Measurements from ENCODE around the gene EIF2AK2.

- TF ChIP-seq, protein P1, sequence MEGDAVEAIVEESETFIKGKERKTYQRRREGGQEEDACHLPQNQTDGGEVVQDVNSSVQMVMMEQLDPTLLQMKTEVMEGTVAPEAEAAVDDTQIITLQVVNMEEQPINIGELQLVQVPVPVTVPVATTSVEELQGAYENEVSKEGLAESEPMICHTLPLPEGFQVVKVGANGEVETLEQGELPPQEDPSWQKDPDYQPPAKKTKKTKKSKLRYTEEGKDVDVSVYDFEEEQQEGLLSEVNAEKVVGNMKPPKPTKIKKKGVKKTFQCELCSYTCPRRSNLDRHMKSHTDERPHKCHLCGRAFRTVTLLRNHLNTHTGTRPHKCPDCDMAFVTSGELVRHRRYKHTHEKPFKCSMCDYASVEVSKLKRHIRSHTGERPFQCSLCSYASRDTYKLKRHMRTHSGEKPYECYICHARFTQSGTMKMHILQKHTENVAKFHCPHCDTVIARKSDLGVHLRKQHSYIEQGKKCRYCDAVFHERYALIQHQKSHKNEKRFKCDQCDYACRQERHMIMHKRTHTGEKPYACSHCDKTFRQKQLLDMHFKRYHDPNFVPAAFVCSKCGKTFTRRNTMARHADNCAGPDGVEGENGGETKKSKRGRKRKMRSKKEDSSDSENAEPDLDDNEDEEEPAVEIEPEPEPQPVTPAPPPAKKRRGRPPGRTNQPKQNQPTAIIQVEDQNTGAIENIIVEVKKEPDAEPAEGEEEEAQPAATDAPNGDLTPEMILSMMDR (IDR thresholded peaks at IDR 0.05) = no peak
- TF ChIP-seq ZFX (IDR thresholded peaks at IDR 0.05; ENCODE audit: borderline replicate concordance) = no peak
Observed at GRCh38 chr2:37104178-37104577, 52.6 kb downstream of the EIF2AK2 start.

Measured in 22Rv1 (cell line).